Activated T-cell treated with anti-CD3 and anti-CD28 coated beads, Interleukin-2, amount 50 U/mL, for 48 hours (primary cell): ENCODE data around the gene SEC14L5.
"Not testable (repeated sequence)": the region's sequence is repeated elsewhere in the genome, so short reads cannot be mapped to it uniquely, and the experiment has no call there.

Experiments used
- DNase-seq, 2 experiments: peaks; one replicate each; pipeline ENCODE4 v3.0.0-alpha.2; 2020

The SEC14L5 gene

GRCh38 chr16:4933433-4933832 lies 24.7 kb upstream of the SEC14L5 start:
- no peak for DNase-seq

GRCh38 chr16:4933871-4934395 lies 24.2 kb upstream of the SEC14L5 start:
- DNase-seq, result no peak

GRCh38 chr16:4934591-4934990 lies 23.5 kb upstream of the SEC14L5 start:
- no peak for DNase-seq

GRCh38 chr16:4935241-4935855 lies 22.8 kb upstream of the SEC14L5 start:
- DNase-seq, result no peak

GRCh38 chr16:4936181-4936990 lies 21.7 kb upstream of the SEC14L5 start:
- peak in 1 of 2 experiments; percentile 29 for DNase-seq

GRCh38 chr16:4936991-4937781 lies 20.9 kb upstream of the SEC14L5 start, which contains the start of gene PPL:
Gene PPL, minus strand, starts transcription at chr16:4937148. Its CDS starts 103 bp downstream, at chr16:4937045.
- DNase-seq, result peak in 1 of 2 experiments; percentile 36

- DNase-seq, result no peak
Measured at GRCh38 chr16:4937782-4938682, 20.1 kb upstream of the SEC14L5 start.

GRCh38 chr16:4938683-4939030 lies 19.5 kb upstream of the SEC14L5 start:
- no peak for DNase-seq

- DNase-seq, result no peak
Measured at GRCh38 chr16:4940719-4941118, 17.4 kb upstream of the SEC14L5 start.

- DNase-seq, result no peak
Measured at GRCh38 chr16:4942481-4942880, 15.6 kb upstream of the SEC14L5 start.

GRCh38 chr16:4944333-4945281 lies 13.5 kb upstream of the SEC14L5 start:
- DNase-seq, result no peak

GRCh38 chr16:4945560-4946502 lies 12.3 kb upstream of the SEC14L5 start:
- DNase-seq, result no peak

GRCh38 chr16:4946917-4947316 lies 11.2 kb upstream of the SEC14L5 start:
- no peak for DNase-seq

GRCh38 chr16:4947722-4948503 lies 10.2 kb upstream of the SEC14L5 start:
- no peak for DNase-seq

- no peak for DNase-seq
Measured at GRCh38 chr16:4948903-4949766, 9.0 kb upstream of the SEC14L5 start.

- DNase-seq, result no peak
Measured at GRCh38 chr16:4949986-4950385, 8.1 kb upstream of the SEC14L5 start.

- DNase-seq, result not testable (repeated sequence)
Measured at GRCh38 chr16:4951583-4951982, 6.5 kb upstream of the SEC14L5 start.

GRCh38 chr16:4954714-4955113 lies 3.4 kb upstream of the SEC14L5 start:
- no peak for DNase-seq
